ENCODE data around the gene PDYN.

The PDYN gene

GRCh38 chr20:1992359-1993110, 1.3 kb downstream of the PDYN start:
- no peak for DNase-seq

GRCh38 chr20:1987826-1988225, 6.0 kb downstream of the PDYN start:
- DNase-seq: no peak

GRCh38 chr20:1983301-1983700, 10.6 kb downstream of the PDYN start:
- DNase-seq: no peak

GRCh38 chr20:1982686-1983085, 11.2 kb downstream of the PDYN start:
- no peak for DNase-seq

GRCh38 chr20:1979106-1979778, 14.6 kb downstream of the PDYN start:
- DNase-seq: no peak

- no peak for DNase-seq
These were observed 18.6 kb downstream of the PDYN start for GRCh38 chr20:1975291-1975690.

GRCh38 chr20:1973601-1974440, 20.0 kb downstream of the PDYN start:
- DNase-seq: no peak

GRCh38 chr20:1971893-1972586, 21.8 kb downstream of the PDYN start:
- DNase-seq: no peak

GRCh38 chr20:1968964-1969363, 24.9 kb downstream of the PDYN start:
- DNase-seq: no peak

GRCh38 chr20:1965520-1966351, 28.1 kb downstream of the PDYN start:
- DNase-seq: no peak

GRCh38 chr20:1964659-1965405, 29.0 kb downstream of the PDYN start:
- DNase-seq: no peak

- no peak for DNase-seq
These were observed 29.8 kb downstream of the PDYN start for GRCh38 chr20:1964061-1964460.

- no peak for DNase-seq
These were observed 32.5 kb downstream of the PDYN start for GRCh38 chr20:1961374-1961773.

- DNase-seq: no peak
These were observed 34.7 kb downstream of the PDYN start for GRCh38 chr20:1959156-1959555.

- DNase-seq: no peak
These were observed 35.4 kb downstream of the PDYN start for GRCh38 chr20:1958426-1958825.

GRCh38 chr20:1955217-1955616, 38.6 kb downstream of the PDYN start:
- no peak for DNase-seq

GRCh38 chr20:1953621-1954020, 40.2 kb downstream of the PDYN start:
- DNase-seq: no peak

GRCh38 chr20:1952737-1953530, 40.9 kb downstream of the PDYN start:
- DNase-seq: no peak

GRCh38 chr20:1951436-1952115, 42.3 kb downstream of the PDYN start:
- no peak for DNase-seq

- DNase-seq: no peak
These were observed 43.0 kb downstream of the PDYN start for GRCh38 chr20:1950836-1951235.
